AG08396 (cell line): Measurements from ENCODE around the gene INPP5D.
"Not testable (repeated sequence)": the region's sequence is repeated elsewhere in the genome, so short reads cannot be mapped to it uniquely, and the experiment has no call there.

Source experiments
- DNase-seq: peaks from one replicate; pipeline ENCODE4 v3.0.0; 2012; ENCODE audit warnings: low spot score, mixed read lengths

Gene INPP5D

DNA sequence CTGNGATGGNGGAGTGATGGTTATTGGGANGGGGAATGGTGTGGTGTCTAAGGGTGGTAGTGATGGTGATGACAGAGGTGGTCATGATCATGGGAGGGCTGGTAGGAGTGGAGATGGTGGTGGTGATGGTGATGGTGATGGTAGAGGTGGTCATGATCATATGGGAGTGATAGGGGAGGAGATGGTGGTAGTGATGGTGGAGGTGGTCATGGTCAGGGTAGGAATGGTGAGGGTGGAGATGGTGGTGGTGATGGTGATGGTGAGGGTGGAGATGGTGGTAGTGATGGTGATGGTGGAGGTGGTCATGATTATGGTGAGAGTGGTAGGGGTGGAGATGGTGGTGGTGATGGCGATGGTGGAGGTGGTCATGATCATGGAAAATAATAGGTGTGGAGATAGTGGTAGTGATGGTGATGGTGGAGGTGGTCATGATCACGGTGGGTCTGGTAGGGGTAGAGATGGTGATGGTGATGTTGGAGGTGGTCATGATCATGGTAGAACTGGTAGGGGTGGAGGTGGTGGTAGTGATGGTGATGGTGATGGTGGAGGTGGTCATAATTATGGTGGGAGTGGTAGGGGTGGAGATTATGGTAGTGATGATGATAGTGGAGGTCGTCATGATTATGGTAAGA, 83.7 kb downstream of the INPP5D start:
- no peak for DNase-seq

GRCh38 chr2:233145726-233146125, 85.6 kb downstream of the INPP5D start:
- no peak for DNase-seq

DNA sequence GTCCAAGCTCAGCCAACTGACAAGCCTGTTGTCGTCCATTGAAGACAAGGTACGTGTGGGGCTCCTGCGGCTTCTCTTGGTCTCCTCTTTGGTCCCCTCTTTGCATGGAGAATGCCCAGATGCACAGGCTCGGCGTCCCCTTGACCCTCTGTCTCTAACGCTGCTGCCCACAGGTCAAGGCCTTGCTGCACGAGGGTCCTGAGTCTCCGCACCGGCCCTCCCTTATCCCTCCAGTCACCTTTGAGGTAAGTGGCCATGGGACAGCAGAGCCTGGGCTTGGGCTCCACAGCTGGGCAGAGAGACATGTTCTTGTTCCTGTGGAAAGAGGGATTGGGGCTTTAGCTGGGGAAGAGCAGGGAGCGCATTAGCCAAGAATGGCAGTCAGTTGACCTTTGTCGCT, 86.1 kb downstream of the INPP5D start:
- no peak for DNase-seq

DNA sequence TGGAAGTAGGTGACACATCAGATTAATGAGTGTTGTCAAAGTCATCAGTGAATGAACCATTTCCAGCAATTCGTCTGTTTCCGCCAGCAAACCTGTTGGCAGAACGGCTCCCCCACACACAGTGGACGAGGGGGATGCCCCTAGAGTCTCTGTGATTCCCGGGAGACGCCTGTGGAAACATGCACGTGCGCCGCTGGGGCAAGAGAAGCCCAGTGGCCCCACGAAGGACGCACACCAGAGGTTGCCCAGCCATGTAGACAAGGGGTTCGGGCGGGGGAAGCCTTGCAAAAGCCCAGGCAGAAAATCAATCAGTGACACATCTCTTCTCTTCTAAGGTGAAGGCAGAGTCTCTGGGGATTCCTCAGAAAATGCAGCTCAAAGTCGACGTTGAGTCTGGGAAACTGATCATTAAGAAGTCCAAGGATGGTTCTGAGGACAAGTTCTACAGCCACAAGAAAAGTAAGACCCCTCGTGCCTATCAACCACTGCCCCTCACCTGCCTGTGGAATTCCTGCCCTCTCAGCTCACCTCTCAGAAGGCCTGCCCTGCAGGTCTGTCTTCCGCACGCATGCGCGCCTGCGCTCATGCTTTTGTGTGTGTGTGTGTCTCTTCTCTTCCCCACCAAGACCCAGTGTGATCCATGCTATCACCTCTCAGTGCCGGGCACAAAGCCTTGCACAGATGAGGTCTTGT, 87.1 kb downstream of the INPP5D start:
- DNase-seq = no peak

DNA sequence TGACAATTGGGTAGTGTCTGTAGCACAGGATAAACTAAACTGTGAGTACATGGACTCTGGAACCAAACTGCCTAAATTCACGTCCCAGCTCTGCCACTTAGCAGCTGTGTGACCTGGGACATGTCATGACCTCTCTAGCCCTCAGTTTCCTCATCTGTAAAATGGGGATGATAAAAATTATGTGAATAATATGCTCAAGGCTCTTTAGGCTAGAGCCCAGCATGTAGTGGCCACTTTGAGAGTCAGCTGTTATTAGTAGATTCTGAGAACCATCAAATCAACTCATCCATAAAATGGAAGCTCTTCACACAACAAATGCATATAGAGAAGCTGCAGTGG, 87.7 kb downstream of the INPP5D start:
- no peak for DNase-seq

DNA sequence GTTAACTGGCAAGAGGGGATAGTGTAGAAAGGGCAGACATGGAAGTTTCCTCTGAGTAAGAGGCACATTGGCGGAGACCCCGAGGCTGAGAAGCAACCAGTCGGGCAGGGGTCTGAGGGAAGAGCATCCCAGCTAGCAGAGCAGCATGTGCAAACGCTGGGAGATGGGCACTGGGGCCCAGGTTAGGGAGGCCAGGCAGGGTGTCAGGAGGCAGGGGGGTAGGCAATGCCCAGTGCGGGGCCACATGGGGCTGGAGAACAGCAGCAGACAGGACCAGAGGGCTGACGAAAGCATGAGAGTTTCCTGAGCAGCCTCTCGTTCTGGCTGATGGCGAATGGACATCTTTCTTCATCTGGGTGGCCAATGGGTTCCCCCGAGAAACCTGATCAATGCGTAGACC, 88.2 kb downstream of the INPP5D start:
- DNase-seq = no peak

DNA sequence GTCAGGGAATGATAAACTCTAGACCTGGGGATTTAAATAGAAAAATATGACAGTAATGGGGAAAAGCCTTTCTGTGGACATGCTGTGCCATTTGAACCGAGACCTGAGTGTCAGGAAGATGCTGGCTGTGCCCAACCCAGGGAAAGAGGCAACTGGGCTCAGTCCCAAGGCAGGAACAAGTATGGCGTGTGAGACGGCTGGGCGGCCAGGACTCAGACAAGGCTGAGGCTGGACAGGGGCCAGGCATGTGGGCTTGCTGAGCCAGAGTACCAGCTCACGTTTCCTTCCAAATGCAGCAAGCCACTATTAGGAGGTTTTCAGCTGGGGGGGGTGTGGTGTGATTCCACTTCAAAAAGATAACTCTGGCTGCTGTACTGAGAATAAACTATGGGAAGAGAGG, 92.4 kb downstream of the INPP5D start:
- peak; percentile 51 for DNase-seq

DNA sequence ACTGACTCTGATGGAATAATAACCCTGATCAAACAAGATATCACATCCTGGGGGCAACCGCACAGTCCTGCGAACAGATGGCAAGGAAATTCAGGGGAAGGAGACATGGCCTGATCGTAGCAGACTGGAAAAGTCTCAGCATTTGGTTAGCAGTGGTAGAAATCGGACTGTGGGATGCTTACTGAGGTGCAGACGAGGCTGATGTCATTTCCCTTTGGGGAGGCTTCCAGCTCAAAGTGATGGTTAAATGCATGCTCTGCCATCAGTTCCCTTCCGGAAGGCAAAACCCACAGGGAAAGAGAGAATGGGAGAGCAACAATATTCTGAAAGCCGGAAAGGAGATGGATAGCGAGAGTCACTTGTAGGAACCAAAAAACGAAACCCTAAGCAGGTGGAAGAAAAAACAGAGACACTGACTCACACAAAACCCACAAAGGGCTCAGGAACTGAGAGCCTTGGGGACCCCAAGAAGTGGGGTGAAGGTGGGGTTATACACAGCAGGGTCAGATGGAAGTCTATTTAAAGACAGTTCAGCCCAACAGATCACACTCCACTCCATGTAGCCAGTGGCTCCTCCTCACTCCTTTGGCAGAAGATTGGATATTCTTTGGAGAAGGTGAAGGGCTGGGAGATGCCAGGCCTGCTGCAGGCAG, 93.1 kb downstream of the INPP5D start:
- no peak for DNase-seq

- no peak for DNase-seq
Observed at GRCh38 chr2:233156001-233156400, 95.9 kb downstream of the INPP5D start.

GRCh38 chr2:233156461-233156860, 96.3 kb downstream of the INPP5D start:
- DNase-seq = not testable (repeated sequence)

DNA sequence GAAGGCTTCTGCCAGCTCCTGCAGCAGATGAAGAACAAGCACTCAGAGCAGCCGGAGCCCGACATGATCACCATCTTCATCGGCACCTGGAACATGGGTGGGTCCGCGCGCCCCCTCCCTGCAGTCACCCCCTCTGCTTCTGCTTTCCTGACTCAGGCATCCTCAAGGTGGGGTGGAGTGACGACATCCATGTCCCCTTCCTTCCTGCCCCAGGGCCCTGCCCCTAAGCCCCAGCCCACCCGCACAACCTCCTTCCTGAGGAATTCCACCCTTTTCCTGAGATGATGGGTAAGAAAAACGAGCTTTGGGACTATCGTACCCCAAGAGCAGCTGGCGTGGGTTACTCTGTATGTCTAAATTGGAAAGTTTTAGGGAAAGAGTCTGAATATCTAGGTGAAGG, 101.6 kb downstream of the INPP5D start:
- no peak for DNase-seq

DNA sequence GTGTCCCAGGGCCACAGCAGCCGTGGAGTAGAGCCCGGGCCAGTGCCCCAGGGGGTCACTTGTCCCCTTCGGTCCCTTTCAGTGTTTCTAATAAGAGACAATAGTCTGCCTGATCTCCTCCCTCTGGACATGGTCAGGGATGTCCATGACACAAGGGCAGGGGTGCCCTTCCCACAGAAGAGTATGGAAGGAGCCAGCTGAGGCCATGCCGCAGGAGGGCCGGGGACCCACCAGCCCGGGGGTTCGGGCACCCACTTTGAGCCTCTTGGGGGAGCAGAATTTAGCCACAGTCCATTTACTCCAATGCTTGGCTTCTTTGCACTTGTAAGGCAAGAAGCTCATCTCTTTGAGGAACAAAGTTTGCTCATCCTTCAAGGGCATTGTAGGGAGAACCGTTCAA, 102.6 kb downstream of the INPP5D start:
- no peak for DNase-seq

DNA sequence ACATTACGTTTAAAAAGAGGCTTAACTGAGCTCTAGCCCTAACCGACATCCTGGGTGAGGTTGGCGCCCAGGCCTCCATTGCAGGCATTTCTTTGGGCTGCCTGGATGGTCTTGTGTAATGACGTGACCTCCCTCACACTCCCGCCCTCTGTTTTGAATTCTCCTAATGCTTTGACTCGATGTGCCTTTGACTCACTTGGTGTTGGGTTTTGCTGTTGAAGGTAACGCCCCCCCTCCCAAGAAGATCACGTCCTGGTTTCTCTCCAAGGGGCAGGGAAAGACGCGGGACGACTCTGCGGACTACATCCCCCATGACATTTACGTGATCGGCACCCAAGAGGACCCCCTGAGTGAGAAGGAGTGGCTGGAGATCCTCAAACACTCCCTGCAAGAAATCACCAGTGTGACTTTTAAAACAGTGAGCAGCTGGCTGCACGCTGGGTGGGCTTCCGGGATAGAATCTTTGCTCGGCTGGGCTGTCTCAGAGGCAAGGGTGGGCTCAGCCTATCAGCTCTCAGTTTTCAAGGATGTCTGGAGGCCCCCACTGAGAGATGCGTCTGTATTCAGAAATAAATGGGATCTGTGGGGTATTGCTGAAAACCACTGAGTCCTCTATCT, 103.5 kb downstream of the INPP5D start:
- no peak for DNase-seq

- DNase-seq = no peak
Observed at GRCh38 chr2:233164128-233164635, 104.0 kb downstream of the INPP5D start.

DNA sequence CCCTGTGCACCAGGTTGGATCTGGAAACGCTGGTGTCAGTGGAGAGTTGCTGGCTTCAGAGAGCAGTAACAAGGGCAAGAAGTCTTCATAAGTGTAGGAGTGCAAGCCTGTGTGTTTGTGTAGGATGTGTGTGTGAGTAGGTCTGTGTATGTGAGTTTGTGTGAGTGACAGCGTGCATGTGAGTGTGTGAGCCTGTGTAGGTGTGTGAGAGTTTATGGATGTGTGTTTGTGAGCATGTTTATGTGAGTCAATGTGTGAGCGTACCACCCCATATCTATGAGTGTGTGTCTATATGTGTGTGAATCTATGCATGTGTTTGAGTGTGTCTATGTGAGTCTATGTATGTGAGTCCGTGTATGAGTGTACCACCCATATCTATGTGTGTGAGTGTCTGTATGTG, 104.8 kb downstream of the INPP5D start:
- DNase-seq = no peak

GRCh38 chr2:233165543-233165894, 105.4 kb downstream of the INPP5D start:
- no peak for DNase-seq

- peak; percentile 41 for DNase-seq
Observed at GRCh38 chr2:233165895-233166661, 105.9 kb downstream of the INPP5D start.

DNA sequence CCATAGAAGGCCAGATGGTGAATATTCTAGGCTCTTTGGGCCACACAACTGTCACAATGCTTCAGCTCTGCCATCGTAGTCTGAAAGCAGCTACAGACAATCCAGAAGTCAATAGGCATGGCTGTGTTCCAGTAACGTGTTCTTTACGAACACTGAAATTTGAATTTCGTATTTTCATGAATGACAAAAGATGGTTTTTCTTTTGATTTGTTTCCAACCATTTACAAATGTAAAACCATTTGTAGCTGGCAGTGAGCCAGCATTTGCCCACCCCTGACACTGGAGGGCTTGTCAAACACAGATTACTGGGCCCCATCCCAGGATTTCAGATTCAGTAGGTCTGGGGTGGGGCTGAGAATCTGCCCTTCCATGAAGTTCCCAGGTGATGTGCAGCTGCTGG, 108.3 kb downstream of the INPP5D start:
- DNase-seq = no peak

DNA sequence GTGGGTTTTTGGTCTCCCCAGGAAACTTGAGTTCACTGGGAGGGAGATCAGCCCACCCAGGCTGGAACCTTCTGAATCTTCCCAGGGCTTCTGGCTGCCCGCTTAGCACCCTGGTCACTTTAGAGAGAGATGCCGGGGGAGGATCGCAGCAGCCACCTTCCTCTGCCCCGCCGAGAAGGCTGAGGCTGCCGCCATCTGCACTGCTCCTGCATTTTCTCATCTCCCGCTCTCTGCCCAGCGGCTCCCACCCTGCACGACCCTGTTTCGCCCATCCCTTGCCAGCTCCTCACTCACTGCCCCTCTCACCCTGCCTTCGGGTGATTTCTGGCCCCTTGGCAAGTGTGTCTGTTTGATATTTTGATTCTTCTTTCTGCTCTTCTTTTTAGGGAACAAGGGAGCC, 108.8 kb downstream of the INPP5D start:
- no peak for DNase-seq

- DNase-seq = no peak
Observed at GRCh38 chr2:233171344-233171743, 111.2 kb downstream of the INPP5D start.

GRCh38 chr2:233173115-233173514, 113.0 kb downstream of the INPP5D start:
- DNase-seq = no peak

DNA sequence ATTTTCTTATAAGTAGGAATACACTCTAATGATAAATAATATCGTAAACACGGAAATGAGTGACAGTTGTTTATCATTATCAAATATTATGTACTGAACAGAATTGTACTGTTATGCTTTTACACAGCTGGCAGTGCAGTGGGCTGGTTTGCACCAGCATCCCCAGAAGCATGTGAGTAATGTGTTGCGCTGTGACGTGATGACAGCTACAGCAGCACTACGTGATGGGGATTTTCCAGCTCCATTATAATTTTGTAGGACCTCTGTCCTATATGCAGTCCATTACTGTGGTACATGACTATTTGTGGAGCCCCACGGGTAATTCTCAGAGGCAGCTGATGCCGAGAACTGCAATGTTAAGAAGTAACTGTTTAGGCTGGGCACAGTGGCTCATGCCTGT, 114.0 kb downstream of the INPP5D start:
- no peak for DNase-seq
